HCEC 1CT (cell line): ENCODE results near the gene OR2AG2.
"Not testable (repeated sequence)": the region's sequence is repeated elsewhere in the genome, so short reads cannot be mapped to it uniquely, and the experiment has no call there.

Source experiments
- DNase-seq: peaks from one replicate; pipeline ENCODE4 v3.0.0-alpha.2; 2017

OR2AG2 gene

GRCh38 chr11:6771926-6772893 is at the start of gene OR2AG2:
Gene OR2AG2 (minus strand): TSS chr11:6771976. CDS start chr11:6768957, 3,019 bp downstream.
- no peak for DNase-seq

- DNase-seq, result no peak
Measured at GRCh38 chr11:6818967-6819366, 47.2 kb upstream of the OR2AG2 start.

GRCh38 chr11:6817694-6818093 is 45.9 kb upstream of the OR2AG2 start:
- peak; percentile 9 for DNase-seq

- no peak for DNase-seq
Measured at GRCh38 chr11:6813656-6814055, 41.9 kb upstream of the OR2AG2 start.

- peak; percentile 38 for DNase-seq
Measured at GRCh38 chr11:6812390-6813005, 40.7 kb upstream of the OR2AG2 start.

- not testable (repeated sequence) for DNase-seq
Measured at GRCh38 chr11:6801075-6801474, 29.3 kb upstream of the OR2AG2 start.

- DNase-seq, result peak; percentile 74
Measured at GRCh38 chr11:6799402-6799801, 27.6 kb upstream of the OR2AG2 start, which contains the start of gene OR6A2. Gene OR6A2 (minus strand): TSS chr11:6799689. CDS start chr11:6795708, 3,981 bp downstream.

GRCh38 chr11:6794639-6795038 is 22.9 kb upstream of the OR2AG2 start:
- no peak for DNase-seq

GRCh38 chr11:6790546-6790945 is 18.8 kb upstream of the OR2AG2 start:
- no peak for DNase-seq

GRCh38 chr11:6782720-6783119 is 10.9 kb upstream of the OR2AG2 start, which contains the start of gene OR2AG1:
Gene OR2AG1 (plus strand): TSS chr11:6783020. CDS start chr11:6785038, 2,018 bp downstream.
- DNase-seq, result no peak

GRCh38 chr11:6780829-6781228 is 9.1 kb upstream of the OR2AG2 start:
- no peak for DNase-seq

- DNase-seq, result no peak
Measured at GRCh38 chr11:6778518-6778917, 6.7 kb upstream of the OR2AG2 start.

GRCh38 chr11:6757373-6757967 is 14.3 kb downstream of the OR2AG2 start:
- peak; percentile 55 for DNase-seq

GRCh38 chr11:6755953-6756347 is 15.8 kb downstream of the OR2AG2 start:
- DNase-seq, result no peak

- peak; percentile 33 for DNase-seq
Measured at GRCh38 chr11:6755303-6755952, 16.3 kb downstream of the OR2AG2 start.

- DNase-seq, result no peak
Measured at GRCh38 chr11:6747097-6747668, 24.6 kb downstream of the OR2AG2 start.

- no peak for DNase-seq
Measured at GRCh38 chr11:6746626-6747025, 25.1 kb downstream of the OR2AG2 start.

- DNase-seq, result no peak
Measured at GRCh38 chr11:6746086-6746618, 25.6 kb downstream of the OR2AG2 start.

GRCh38 chr11:6745465-6746015 is 26.2 kb downstream of the OR2AG2 start:
- DNase-seq, result peak; percentile 6

- no peak for DNase-seq
Measured at GRCh38 chr11:6745018-6745417, 26.8 kb downstream of the OR2AG2 start.

- no peak for DNase-seq
Measured at GRCh38 chr11:6742260-6742659, 29.5 kb downstream of the OR2AG2 start.

- DNase-seq, result no peak
Measured at GRCh38 chr11:6738590-6738989, 33.2 kb downstream of the OR2AG2 start.
